ENCODE data around the gene FMO2. TPM values are rescaled to one million over a fixed set of nuclear protein-coding genes. Genes with fewer than 3 reads are reported as not detected.

Gene FMO2
- total RNA-seq, 4 donors from 2014 or later, result 36.0 to 179 (median 89.4) TPM

- no peak for ATAC-seq (ENCODE audit: low FRiP score)
- TF ChIP-seq CTCF (IDR thresholded peaks at IDR 0.05), result no peak
- no peak for DNase-seq (ENCODE audit: low spot score)
Observed at GRCh38 chr1:171172471-171172870, 12.6 kb upstream of the FMO2 start.

- DNase-seq (ENCODE audit: low spot score), result no peak
- TF ChIP-seq CTCF (IDR thresholded peaks at IDR 0.05), result no peak
- ATAC-seq (ENCODE audit: low FRiP score), result no peak
Observed at GRCh38 chr1:171173069-171173468, 12.0 kb upstream of the FMO2 start.

- TF ChIP-seq CTCF (IDR thresholded peaks at IDR 0.05), result no peak
- ATAC-seq (ENCODE audit: low FRiP score) (no peak), DNase-seq (ENCODE audit: low spot score) (no peak)
Observed at GRCh38 chr1:171174560-171175294, 10.4 kb upstream of the FMO2 start.

GRCh38 chr1:171177261-171177660, 7.8 kb upstream of the FMO2 start:
- no peak for TF ChIP-seq CTCF (IDR thresholded peaks at IDR 0.05)
- ATAC-seq (ENCODE audit: low FRiP score) (no peak), DNase-seq (ENCODE audit: low spot score) (no peak)

GRCh38 chr1:171179318-171180227, 5.5 kb upstream of the FMO2 start:
- ATAC-seq (ENCODE audit: low FRiP score) (no peak), DNase-seq (ENCODE audit: low spot score) (no peak)
- TF ChIP-seq CTCF (IDR thresholded peaks at IDR 0.05), result no peak

GRCh38 chr1:171180670-171181069, 4.4 kb upstream of the FMO2 start:
- no peak for TF ChIP-seq CTCF (IDR thresholded peaks at IDR 0.05)
- ATAC-seq (ENCODE audit: low FRiP score) (no peak), DNase-seq (ENCODE audit: low spot score) (no peak)

All from omental fat pad (tissue), 4 donors.